GM18907 (cell line): Measurements from ENCODE around the gene FAM110A.

Experiments used
- ATAC-seq: cut with Tn5 transposase; IDR thresholded peaks from one replicate; pipeline ENCODE4 v1.9.1; 2021; ENCODE audit warnings: mild to moderate bottlenecking, moderate library complexity; ENCODE audit not compliant: unreplicated experiment

Gene FAM110A

DNA sequence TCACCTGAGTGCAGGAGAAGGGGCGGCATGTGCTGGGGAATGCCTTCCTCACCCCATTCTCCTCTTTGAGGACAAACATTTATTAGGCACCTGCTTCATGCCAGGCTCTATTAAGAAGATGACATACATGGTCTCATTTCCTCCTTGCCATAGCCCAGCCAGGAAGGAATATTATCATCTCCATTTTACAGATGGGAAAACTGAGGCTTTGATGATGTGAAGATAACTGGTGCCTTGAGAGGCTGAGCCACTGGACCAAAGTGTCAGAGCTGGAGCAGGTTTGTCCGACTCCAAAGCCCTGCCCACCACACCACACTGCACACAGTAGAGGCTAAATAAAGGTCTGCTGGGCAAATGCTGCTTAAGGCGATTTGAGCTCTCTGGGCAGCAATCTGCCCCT is 37.2 kb downstream of the FAM110A start:
- no peak for ATAC-seq

DNA sequence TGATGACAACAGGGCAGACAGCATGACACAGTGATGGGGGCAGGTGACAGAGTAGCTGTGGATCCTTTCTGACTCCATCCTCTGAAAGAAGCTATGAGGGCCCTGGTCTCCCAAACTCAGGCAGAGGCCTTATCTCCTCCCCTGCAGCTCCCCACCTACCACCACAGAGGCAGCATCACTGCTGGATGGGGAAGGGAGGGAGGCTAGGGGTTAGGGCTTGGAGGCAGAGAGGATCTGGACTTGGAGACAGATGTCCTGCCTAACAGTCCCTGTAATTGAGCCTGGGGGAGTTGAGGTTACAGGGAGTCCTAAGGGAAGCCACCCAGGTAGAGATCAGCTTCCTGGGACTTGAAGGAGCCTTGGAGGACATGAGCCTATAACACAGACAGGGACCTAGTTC is 37.9 kb downstream of the FAM110A start:
- no peak for ATAC-seq

GRCh38 chr20:871948-872347 is 38.4 kb downstream of the FAM110A start:
- no peak for ATAC-seq

GRCh38 chr20:872855-873520 is 39.5 kb downstream of the FAM110A start:
- ATAC-seq = no peak

DNA sequence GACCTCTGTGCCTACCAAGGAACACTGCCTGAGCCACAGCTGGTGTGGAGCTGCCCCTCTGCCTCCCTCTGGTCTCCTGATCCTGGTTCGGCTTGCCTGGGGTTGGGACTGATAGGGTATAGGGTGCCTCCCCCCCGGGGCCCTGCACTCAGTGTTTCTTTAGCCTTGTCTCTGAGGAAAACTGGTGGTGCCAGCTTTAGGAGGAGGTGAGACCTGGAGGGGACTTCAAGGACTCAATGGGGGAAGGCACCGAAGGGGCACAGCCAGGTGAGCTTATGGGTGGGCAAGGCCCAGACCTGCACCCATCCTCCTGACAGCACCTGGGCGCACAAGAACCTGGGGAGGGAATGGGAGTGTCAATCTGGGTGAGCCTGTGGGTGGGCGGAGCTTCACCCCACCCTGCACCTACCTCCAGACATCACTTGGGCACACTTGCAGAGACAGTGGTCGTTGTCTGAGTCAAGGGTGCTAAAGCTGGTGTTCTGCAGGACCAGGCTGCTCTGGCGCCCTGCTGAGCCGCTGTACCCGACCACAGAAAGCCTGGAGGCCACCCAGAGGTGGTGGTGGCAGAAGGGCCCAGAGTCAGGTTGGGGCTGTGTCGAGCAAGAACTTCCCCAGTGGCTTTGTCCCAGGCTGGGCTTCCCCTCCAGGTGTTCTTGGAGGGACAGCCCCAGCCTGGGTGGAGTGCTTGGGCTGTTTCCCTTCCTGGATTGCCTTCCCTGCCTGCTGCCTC is 40.5 kb downstream of the FAM110A start:
- peak; percentile 59 for ATAC-seq

DNA sequence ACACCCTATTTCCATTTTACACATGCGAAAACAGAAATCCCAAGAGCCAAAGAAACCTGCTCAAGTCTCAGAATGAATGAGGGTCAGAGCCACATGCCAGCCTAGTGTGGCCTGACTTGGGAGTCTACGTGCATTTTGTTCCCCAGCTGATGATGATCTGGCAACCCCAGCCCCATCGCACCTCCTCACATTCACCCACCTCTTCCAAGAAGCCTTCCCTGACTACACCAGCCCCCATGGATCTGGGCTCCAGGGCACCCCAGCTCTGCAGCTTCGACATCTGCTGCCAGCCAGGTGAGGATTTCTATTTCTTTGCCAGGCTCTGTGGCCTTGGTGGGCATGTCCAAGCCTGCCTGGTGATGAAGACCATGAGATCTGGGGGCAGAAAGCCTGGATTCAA is 41.6 kb downstream of the FAM110A start:
- no peak for ATAC-seq

DNA sequence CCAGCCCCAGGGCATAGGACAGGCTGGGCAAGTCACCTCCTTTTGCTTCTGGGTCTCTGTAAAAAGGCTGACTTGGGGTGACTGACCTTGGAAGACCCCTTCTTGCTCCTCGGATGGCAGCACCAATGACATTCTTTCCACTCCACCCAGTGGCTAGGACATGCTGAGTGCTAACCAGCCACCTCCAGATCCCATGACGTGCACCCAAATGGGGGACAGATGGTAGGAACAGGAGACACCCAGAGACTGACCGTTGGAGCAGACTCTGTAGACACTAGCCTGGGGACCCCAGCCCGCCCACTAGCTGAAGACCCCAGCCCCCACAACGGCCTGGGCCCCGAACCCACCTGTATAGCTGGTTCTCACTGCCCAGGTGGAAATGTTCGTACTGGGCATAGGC is 44.3 kb downstream of the FAM110A start:
- no peak for ATAC-seq

- ATAC-seq = no peak
Observed at GRCh38 chr20:878511-879307, 45.2 kb downstream of the FAM110A start.

- ATAC-seq = no peak
Observed at GRCh38 chr20:879626-880025, 46.1 kb downstream of the FAM110A start.

GRCh38 chr20:881051-881782 is 47.7 kb downstream of the FAM110A start:
- ATAC-seq = no peak

DNA sequence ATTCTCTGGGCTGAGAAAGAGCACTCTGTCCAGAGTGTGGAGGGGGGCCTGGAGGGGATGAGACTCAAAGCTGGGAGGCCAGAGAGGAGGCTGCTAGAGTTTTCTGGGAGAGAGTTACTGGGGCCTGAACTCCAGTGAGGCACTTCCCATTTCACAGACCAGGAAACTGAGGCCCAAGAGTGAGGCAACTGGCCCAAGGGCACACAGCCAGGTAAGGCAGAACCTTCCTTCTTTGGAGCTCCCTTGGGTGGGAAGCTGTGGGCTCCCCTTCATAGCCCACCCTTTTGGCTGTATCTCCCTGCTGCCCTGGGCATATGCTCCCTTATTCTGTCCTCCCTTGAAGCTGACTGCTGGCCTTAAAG is 48.2 kb downstream of the FAM110A start:
- ATAC-seq = no peak

DNA sequence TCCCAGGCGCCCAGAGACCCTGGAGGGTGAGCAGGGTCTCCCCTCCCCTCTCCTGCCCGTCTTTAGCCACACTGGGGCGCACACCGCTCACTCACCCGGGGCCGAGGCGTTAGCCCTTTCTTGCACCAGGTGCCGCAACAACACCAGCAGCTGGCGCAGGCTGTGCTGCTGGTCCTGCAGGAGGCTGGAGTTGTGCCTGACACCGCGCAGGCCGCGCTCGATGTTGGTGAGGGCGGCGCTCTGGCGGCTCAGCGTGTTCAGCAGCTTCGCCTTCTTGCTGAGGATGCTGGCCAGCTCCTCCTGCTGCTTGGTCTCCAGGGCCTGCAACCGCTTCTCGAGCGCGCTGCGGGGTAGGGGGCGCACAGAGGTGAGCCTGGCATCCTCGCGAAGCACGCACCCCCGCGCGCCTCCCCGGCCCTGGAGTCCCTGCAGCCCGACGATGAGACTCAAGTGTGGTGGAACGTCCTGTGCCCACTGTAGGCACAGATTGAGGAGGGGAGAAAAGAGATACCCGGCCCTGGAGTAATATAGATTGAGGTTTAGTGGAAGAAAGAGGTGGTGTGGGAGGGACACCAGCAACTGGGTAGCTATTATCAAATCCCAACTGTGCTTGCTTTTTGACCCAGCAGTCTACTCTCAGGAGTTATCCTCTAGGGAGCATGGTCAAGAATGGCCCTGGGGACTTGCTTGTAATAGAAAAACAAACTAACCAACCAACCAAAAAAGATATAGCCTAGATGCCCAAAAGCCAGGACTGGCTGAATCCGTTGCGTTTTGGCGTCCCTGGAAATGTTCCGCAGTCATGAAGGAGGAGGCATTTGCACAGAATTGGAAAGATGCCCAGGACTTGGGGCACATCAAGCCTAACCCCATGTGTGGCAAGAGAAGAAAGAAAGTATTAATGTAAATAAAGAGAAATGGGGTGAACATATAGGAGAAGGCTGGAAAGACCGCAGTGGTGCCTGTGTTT is 51.8 kb downstream of the FAM110A start:
- no peak for ATAC-seq

GRCh38 chr20:887137-887536 is 53.6 kb downstream of the FAM110A start:
- ATAC-seq = no peak

GRCh38 chr20:888057-888456 is 54.5 kb downstream of the FAM110A start:
- no peak for ATAC-seq

DNA sequence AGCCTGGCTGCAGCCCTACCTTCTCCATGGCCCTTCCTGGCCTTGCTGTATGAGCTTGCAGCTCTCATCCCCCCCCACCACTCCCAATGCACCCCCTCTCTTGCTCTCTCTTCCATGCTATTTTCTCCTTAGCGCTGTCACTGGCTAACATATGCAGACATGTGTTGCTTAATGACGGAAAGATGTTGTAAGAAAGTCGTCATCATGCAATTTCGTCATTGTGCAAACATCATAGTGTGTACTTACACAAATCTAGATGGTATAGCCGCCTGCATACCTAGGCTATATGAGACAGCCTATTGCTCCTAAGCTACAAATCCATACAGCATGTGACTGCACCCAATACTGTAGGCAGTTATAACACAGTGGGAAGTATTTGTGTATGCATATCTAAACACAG is 55.6 kb downstream of the FAM110A start:
- no peak for ATAC-seq

DNA sequence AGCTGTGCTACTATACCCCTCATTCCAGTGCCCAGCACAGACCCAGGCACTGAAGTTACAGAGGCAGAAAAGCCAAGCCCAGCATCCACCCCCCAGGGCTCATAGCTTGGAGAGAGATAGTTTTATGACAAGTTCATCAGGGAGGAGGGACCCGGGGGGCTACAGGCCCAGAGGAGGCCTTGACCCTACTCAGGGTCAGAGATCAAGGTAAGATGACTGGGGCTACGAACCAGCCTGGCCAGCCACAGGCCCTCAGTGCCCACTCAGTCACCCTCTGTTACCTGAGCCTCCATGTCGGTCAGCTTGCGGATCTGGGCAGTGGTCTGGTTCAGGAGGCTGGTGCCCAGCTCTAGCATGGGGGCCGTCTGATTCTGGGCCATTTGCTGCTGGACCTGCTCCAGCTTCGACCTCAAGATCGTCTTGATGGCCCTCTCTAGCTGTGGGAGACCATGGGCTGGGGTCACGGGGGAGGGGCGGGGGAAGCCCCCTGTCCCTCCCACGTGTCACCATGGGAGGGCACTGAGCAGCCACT is 56.5 kb downstream of the FAM110A start:
- no peak for ATAC-seq

GRCh38 chr20:890666-891057 is 57.1 kb downstream of the FAM110A start:
- no peak for ATAC-seq

DNA sequence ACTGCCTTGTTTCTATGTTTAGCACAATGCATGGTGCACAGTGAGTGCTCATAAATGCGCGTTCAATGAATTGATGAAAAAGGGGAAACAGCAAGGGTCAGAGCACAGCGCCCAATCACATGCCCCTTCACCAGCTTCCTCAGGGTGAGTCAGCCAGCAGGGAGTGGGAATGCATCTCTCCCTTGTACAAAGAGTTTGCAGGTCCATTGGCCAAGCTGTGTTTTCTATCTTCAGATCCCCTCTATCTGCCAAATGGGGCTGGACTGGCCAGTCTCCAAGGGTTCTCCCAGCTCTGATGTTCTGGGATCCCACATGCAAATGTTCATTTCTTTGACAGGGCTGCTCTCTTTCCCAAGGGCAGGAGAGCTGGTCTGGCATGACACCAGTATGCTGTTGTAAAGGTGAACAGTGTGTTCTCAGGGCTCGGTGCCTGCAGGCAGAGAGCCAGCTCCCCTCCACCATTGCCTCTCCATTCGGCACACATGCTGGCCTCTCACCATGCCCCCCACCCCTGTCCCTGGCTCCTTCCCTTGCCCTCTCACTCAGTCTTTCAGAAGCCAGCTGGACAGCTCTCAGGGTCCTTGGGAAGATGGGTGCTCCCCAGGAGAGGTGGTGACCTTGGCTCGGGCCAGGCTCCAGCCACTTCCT is 57.7 kb downstream of the FAM110A start:
- no peak for ATAC-seq

DNA sequence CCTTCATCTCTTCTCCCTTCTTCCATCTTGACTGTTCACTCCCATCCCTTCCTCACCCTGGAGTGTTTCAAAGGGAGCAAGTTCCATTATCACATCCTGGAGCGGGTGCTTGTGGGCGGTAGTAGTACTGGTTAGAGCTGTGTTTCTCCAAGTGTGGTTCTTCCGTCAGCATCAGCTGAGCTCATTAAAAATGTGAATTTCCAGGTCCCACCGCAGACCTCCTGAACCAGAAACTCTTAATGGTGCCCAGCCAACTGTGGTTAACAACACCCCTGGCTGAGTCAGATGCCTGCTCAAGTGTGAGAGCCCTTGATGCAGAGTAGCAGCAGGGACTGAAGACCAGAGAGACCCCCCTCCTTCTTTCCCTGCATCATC is 58.2 kb downstream of the FAM110A start:
- ATAC-seq = peak; percentile 50
